Measurements from ENCODE around the gene TGFBR2.

GRCh38 chr3:30737743-30738499 lies 131.5 kb downstream of the TGFBR2 start:
- TF ChIP-seq, protein P1, sequence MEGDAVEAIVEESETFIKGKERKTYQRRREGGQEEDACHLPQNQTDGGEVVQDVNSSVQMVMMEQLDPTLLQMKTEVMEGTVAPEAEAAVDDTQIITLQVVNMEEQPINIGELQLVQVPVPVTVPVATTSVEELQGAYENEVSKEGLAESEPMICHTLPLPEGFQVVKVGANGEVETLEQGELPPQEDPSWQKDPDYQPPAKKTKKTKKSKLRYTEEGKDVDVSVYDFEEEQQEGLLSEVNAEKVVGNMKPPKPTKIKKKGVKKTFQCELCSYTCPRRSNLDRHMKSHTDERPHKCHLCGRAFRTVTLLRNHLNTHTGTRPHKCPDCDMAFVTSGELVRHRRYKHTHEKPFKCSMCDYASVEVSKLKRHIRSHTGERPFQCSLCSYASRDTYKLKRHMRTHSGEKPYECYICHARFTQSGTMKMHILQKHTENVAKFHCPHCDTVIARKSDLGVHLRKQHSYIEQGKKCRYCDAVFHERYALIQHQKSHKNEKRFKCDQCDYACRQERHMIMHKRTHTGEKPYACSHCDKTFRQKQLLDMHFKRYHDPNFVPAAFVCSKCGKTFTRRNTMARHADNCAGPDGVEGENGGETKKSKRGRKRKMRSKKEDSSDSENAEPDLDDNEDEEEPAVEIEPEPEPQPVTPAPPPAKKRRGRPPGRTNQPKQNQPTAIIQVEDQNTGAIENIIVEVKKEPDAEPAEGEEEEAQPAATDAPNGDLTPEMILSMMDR (optimal IDR thresholded peaks at IDR 0.05 in 1 of 3, IDR thresholded peaks at IDR 0.05 in 1 of 3, conservative IDR thresholded peaks at IDR 0.05 in 1 of 3; ENCODE audit: extremely low read depth in 1 of 3, insufficient read depth in 2 of 3, low read length in 3 of 3): no peak
- no peak for TF ChIP-seq EZH2 (IDR thresholded peaks at IDR 0.05; ENCODE audit: low read length)

Measured in keratinocyte (primary cell).